Breast epithelium (tissue), 4 donors: ENCODE measurements around the gene CFAP46. TPM values are rescaled to one million over a fixed set of nuclear protein-coding genes. Genes with fewer than 3 reads are reported as not detected.
A peak's percentile ranks its signal among the peaks of the same experiment; 100 is the strongest.

ENCODE experiments used
- DNase-seq, 2 donors: peaks; one replicate each; pipeline ENCODE4 v3.0.0-alpha.2; 2019; ENCODE audit warnings: low spot score in 2 of 2
- H3K27ac ChIP-seq, 2 donors: fragments of 200-600 bp; sonication (generic) in 1 of 2; one replicate each; pipeline ENCODE4 v1.5.1; 2016 to 2019; ENCODE audit warnings: mild to moderate bottlenecking in 1 of 2
- H3K27me3 ChIP-seq, 2 donors: fragments of 200-600 bp; sonication (generic) in 1 of 2; one replicate each; pipeline versions ENCODE4 v1.5.1 to v1.6.0; 2017 to 2019; ENCODE audit warnings: control low read depth in 1 of 2, mild to moderate bottlenecking in 1 of 2
- H3K36me3 ChIP-seq: fragments of 200-600 bp; one replicate; pipeline ENCODE4 v1.5.1; 2019
- H3K4me1 ChIP-seq, 2 donors: fragments of 200-600 bp; sonication (generic); one replicate each; pipeline ENCODE4 v1.5.1; 2016 to 2019; ENCODE audit warnings: control low read depth in 1 of 2
- H3K4me3 ChIP-seq, 3 donors: fragments of 200-600 bp; sonication (generic); 1 replicate in 2 of 3; 2 replicates in 1 of 3; pipeline ENCODE4 v1.5.1; 2016 to 2019; ENCODE audit warnings: mild to moderate bottlenecking in 3 of 3, moderate library complexity in 2 of 3
- H3K9me3 ChIP-seq, 2 donors: fragments of 200-600 bp; sonication (generic) in 1 of 2; one replicate each; pipeline ENCODE4 v1.5.1; 2016 to 2019; ENCODE audit warnings: control low read depth in 1 of 2
- POLR2A ChIP-seq: fragments of 450-650 bp; IDR thresholded peaks from one replicate; pipeline ENCODE4 v1.6.1; 2016; ENCODE audit warnings: antibody characterized with exemption, mild to moderate bottlenecking, moderate library complexity
- POLR2AphosphoS5 ChIP-seq, 3 donors: sonication (generic); formaldehyde crosslinking; IDR thresholded peaks; one replicate each; pipeline ENCODE4 v1.6.1; 2017; ENCODE audit warnings: antibody characterized with exemption in 3 of 3
- intact Hi-C: fragments of 100-400 bp; cut with DNase I; formaldehyde crosslinking; loops from one replicate; pipeline ENCODE4 v1.15.1; 2023; ENCODE audit warnings: low total_unique reads
- total RNA-seq, 3 donors: library from RNA; depleted of rRNA; stranded (reverse); fragments of >200 nt; gene quantifications; one replicate each; pipeline ENCODE4 v1.1.0, GENCODE V29; 2016
- TF ChIP-seq, protein P1 (sequence below), 3 donors: fragments of 450-650 bp; IDR thresholded peaks; one replicate each; pipeline ENCODE4 v1.5.1; 2016 to 2017; ENCODE audit warnings: antibody characterized with exemption in 3 of 3, mild to moderate bottlenecking in 3 of 3, moderate library complexity in 3 of 3

The CFAP46 gene
- total RNA-seq, 3 donors from 2014 or later: 0.16 to 0.73 (median 0.66) TPM

- Histone ChIP-seq H3K27me3 (peaks cover 0 to 20% of the 10 kb centered on the region in 2 donors), H3K9me3 (no peaks in the 10 kb centered on the region), H3K36me3 (no peaks in the 10 kb centered on the region), H3K4me3 (peak overlapping the region in 1 of 3 donors; percentile 41), H3K27ac (no peak overlapping the region), H3K4me1 (no peaks in the 10 kb centered on the region)
- intact Hi-C loops: no loop called here
- TF ChIP-seq POLR2AphosphoS5 (IDR thresholded peaks at IDR 0.05) (no peak), POLR2A (no peak)
- TF ChIP-seq, protein P1, sequence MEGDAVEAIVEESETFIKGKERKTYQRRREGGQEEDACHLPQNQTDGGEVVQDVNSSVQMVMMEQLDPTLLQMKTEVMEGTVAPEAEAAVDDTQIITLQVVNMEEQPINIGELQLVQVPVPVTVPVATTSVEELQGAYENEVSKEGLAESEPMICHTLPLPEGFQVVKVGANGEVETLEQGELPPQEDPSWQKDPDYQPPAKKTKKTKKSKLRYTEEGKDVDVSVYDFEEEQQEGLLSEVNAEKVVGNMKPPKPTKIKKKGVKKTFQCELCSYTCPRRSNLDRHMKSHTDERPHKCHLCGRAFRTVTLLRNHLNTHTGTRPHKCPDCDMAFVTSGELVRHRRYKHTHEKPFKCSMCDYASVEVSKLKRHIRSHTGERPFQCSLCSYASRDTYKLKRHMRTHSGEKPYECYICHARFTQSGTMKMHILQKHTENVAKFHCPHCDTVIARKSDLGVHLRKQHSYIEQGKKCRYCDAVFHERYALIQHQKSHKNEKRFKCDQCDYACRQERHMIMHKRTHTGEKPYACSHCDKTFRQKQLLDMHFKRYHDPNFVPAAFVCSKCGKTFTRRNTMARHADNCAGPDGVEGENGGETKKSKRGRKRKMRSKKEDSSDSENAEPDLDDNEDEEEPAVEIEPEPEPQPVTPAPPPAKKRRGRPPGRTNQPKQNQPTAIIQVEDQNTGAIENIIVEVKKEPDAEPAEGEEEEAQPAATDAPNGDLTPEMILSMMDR (IDR thresholded peaks at IDR 0.05): no peak
- DNase-seq: peak in 1 of 2 donors; percentile 46
These were observed 21.9 kb upstream of the CFAP46 start for GRCh38 chr10:132964231-132964630.

DNA sequence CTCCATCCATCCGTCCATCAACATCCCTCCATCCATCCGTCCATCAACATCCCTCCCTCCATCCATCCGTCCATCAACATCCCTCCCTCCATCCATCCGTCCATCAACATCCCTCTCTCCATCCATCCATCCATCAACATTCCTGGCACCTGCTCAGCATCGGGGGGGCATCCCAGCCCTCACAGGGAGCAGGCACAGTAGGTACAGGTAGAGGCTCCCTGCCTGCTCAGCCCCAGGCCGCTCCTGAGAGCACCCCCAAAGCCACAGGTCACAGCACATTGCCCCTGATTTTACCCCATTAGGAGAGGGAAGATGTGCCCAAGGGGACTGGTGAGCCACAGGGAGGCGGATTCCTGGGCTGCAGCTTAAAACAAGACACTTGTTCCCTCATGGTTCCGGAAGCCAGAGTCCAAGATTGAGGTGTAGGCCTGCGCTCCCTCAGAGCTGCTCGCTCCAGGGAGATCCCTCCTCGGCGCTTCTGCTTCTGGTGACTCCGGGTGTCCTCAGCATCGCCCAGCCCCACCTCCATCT, 21.1 kb upstream of the CFAP46 start:
- intact Hi-C loops: no loop called here

DNA sequence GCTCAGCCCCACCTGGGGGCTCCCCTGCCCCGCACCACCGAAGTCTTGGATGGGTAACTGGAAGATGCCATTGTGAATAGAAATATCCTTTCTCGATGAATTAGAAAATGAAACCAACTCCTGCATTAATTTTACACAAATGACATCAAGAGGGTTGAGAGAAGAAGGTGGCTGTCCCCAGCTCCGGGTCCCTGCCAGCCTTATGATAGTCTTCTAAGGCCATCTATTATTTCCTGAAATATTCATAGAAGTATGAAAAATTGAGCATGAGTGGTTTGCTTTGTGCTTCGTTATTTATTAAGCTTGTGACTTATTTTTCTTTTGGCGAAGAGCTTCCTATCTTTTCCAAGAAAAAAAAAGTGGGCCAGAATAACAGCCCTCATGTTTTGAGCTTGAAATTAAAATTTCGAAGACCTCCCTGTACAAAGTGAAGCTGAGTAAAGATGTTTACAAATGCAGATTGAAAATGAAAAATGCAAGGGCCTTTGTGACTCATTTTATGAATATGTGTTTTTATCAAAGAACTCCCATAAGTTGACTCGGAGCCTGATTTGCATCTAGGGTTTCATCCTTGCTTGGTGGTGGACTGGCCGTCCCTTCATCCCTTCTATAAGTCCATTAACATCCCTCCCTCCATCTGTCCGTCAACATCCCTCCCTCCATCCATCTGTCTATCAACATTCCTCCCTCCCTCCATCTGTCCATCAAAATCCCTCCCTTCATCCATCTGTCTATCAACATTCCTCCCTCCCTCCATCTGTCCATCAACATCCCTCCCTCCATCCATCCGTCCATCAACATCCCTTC, 20.5 kb upstream of the CFAP46 start:
- intact Hi-C loops: no loop called here
- TF ChIP-seq POLR2AphosphoS5 (IDR thresholded peaks at IDR 0.05) (no peak), POLR2A (no peak)
- TF ChIP-seq, protein P1 (IDR thresholded peaks at IDR 0.05): no peak
- peaks cover 0 to 8% of the 10 kb centered on the region in 2 donors for H3K27me3 ChIP-seq
- no peaks in the 10 kb centered on the region for H3K9me3 ChIP-seq
- no peak for DNase-seq
- no peaks in the 10 kb centered on the region for H3K4me1 ChIP-seq
- H3K4me3 ChIP-seq: peak overlapping the region; percentile 60 to 71 (median 64)
- no peaks in the 10 kb centered on the region for H3K36me3 ChIP-seq
- no peak overlapping the region for H3K27ac ChIP-seq

More for the DNA sequence above, 21.1 kb upstream of the CFAP46 start:
- Histone ChIP-seq H3K4me3 (no peak overlapping the region), H3K27ac (no peak overlapping the region), H3K4me1 (no peaks in the 10 kb centered on the region), H3K9me3 (no peaks in the 10 kb centered on the region), H3K36me3 (no peaks in the 10 kb centered on the region), H3K27me3 (peaks cover 0 to 13% of the 10 kb centered on the region in 2 donors)
- TF ChIP-seq POLR2A: no peak
- TF ChIP-seq, protein P1 (IDR thresholded peaks at IDR 0.05): no peak
- no peak for TF ChIP-seq POLR2AphosphoS5 (IDR thresholded peaks at IDR 0.05)
- no peak for DNase-seq

GRCh38 chr10:132961787-132962622, 19.6 kb upstream of the CFAP46 start:
- peak; percentile 44 to 49 for DNase-seq
- H3K9me3 ChIP-seq: no peaks in the 10 kb centered on the region
- TF ChIP-seq, protein P1 (IDR thresholded peaks at IDR 0.05): no peak
- no peak for TF ChIP-seq POLR2AphosphoS5 (IDR thresholded peaks at IDR 0.05)
- TF ChIP-seq POLR2A: no peak
- H3K4me3 ChIP-seq: peak overlapping the region; percentile 60 to 71 (median 64)
- no peaks in the 10 kb centered on the region for H3K4me1 ChIP-seq
- H3K27me3 ChIP-seq: peaks cover 0 to 5% of the 10 kb centered on the region in 2 donors
- H3K27ac ChIP-seq: no peak overlapping the region
- H3K36me3 ChIP-seq: no peaks in the 10 kb centered on the region
- intact Hi-C loops: no loop called here
